GM18502 (cell line): Measurements from ENCODE around the gene UBE2A.

Experiments used
- ATAC-seq: cut with Tn5 transposase; IDR thresholded peaks from one replicate; pipeline ENCODE4 v1.9.1; 2021; ENCODE audit warnings: mild to moderate bottlenecking; ENCODE audit not compliant: unreplicated experiment, poor library complexity

The UBE2A gene

GRCh38 chrX:119574394-119575266 lies at the start of gene UBE2A:
UBE2A (plus strand) TSS chrX:119574563; CDS start chrX:119574712, 149 bp downstream.
- peak; percentile 80 for ATAC-seq

DNA sequence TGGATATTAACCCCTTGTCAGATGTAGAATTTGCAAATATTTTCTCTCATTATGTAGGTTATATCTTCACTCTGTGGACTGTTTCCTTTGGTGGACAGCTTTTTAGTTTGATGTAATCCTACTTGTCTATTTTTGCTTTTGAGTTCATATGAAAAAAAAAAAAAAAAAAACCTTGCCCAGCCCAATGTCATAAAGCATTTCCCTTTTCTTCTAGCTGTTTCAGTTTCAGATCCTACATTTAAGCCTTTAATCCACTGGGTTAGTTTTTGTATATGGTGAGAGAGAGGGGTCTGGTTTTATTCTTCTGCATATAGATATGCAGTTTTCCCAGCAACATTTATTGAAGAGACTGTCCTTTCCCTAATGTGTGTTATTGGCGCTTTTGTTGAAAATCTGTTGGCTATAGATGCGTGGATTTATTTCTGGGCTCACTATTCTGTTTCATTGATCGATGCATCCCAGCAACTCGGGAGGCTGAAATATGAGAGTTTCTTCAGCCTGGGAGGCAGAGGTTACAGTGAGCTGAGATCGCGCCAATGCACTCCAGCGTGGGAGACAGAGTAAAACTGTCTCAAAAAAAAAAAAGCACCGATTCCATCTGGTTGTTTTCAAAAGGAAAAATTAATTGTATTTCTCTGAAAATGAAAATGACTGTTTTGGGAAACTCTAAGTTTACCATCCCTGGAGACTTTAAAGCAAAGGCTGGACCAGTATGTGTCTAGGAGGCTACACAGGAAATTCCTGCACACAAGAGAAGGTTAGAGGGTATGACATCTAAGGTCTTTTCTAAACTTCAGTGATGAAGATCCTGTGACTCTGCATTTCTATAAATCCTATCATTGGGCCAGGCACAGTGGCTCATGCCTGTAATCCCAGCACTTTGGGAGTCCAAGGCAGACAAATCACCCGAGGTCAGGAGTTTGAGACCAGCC lies 44.8 kb upstream of the UBE2A start:
- ATAC-seq, result no peak

GRCh38 chrX:119537487-119537886 lies 36.9 kb upstream of the UBE2A start:
- ATAC-seq, result no peak

DNA sequence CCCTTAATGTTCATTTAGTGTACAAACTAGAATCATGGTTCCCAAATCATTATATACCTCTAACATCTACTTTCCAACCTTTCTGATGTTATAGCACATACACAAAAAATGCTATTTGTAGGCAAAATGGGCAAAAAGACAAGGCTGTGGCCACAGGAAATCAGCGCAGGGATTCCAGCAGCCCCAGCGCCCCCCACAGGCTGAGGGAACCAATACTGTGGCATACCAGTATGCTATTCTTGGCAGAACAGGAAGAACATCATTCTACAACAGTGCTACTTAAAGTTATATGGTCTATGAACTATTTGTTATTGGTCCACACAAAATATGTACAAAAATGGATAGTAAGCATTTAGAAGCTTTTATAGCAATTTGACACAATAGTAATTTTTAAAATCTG lies 34.5 kb upstream of the UBE2A start:
- no peak for ATAC-seq

DNA sequence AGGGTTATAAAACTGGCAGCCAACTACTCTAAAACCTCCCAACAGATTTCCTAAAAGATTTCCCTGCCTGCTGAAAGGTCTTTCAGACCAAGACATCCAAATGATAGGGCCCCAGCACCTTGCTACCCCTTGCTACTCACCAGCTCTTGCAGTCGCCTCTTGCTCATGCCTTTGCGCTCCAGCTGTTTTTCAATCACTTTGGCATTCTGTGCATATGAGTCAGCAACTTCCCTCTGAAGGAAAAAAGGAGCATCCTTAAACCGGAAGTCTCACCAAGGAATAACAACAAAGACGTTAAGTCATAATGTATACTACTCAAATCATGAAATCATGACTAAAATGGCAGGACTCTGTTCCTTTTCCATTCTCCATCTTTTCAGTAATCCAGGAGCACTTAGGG lies 33.2 kb upstream of the UBE2A start:
- ATAC-seq, result no peak

- ATAC-seq, result peak; percentile 74
Measured at GRCh38 chrX:119549327-119550016, 24.9 kb upstream of the UBE2A start.

DNA sequence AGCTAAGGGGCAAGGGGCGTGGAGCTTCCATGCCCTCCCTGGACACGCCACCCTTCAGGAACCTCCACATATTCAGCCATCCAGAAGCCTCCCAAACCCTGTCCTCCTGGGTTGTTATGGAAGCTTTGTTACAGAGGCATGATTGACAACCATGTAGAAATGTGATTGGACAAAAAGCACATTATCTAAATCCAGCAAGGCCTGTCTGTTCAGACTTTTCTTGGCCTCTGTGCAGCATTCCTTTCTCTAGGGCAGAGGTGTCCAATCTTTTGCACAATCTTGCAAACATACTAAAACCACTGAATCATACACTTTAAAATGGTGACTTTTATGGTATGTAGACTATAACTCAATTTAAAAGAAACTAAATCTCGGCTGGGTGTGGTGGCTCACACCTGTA lies 21.9 kb upstream of the UBE2A start:
- no peak for ATAC-seq

GRCh38 chrX:119565107-119565663 lies 9.2 kb upstream of the UBE2A start, which contains the start of gene STEEP1:
STEEP1 (minus strand) TSS chrX:119565409; CDS start chrX:119565355, 54 bp downstream.
- peak; percentile 94 for ATAC-seq

DNA sequence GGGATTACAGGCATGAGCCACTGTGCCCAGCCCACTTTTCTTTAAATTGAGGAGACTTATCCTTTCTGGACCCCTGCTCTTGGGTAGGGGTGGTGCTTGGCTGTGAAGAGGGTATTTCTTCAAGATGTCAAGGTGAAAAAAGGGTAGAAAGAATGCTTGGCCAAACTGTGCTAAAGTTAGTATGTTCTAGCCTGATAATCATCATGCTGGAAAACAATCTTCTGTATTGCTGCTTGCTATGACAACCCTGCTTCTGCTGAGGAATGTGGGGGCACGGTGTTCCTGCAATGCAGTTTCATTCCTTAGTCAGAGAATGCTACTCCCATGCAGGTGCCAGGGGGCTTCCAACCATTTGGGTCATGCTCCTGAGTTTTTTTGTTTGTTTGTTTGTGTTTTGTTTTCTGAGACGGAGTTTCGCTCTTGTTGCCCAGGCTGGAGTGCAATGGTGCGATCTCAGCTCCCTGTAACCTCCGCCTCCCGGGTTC lies 4.0 kb upstream of the UBE2A start:
- no peak for ATAC-seq

- ATAC-seq, result no peak
Measured at GRCh38 chrX:119573222-119573621, 1.1 kb upstream of the UBE2A start.

DNA sequence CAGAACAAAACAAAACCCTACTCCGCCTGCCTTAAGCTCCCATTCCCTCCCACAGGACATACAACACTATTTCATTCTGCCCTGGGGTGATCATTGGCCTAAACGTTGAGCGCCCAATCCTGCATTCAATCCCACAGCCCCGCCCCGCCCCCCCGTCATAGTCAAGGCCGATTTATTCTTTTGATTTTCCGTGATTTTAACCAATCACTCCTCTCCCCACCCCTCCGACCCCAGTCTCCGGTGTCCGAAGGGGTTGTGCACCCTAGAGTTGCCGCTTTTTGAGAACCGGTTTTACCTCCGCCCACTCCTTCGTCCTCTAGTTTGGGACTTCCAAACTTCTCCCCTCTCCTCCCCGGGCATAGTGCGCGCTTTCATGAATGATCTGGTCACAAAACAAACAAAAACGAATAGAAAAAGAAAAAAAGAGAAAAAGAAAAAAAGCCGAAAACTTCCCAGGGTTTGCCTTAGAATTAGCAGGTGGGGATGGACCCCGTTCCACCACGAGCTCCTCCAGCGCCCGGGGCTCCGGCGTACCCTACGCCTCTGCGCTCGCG lies 446 bp upstream of the UBE2A start:
- ATAC-seq, result peak; percentile 29

DNA sequence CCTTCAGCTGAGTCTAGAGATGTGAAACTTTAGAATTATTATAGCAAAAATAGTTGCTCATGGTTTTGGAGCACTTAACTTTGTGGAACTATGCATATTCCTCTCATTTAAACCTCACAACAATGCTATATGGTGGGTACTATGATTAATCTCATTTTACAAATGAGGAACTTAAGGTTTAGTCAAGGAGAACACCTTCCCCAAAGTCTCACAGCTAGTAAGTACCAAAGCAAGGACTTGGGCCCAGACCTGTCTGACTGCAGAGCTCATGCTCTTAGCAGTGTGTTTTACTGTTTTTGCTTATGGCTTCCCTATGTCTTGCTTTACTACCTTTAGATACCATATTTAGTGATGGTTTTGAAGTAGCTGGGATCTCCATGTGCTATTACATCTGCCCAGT lies 5.1 kb downstream of the UBE2A start:
- peak; percentile 42 for ATAC-seq

- no peak for ATAC-seq
Measured at GRCh38 chrX:119583431-119584059, 9.2 kb downstream of the UBE2A start.

DNA sequence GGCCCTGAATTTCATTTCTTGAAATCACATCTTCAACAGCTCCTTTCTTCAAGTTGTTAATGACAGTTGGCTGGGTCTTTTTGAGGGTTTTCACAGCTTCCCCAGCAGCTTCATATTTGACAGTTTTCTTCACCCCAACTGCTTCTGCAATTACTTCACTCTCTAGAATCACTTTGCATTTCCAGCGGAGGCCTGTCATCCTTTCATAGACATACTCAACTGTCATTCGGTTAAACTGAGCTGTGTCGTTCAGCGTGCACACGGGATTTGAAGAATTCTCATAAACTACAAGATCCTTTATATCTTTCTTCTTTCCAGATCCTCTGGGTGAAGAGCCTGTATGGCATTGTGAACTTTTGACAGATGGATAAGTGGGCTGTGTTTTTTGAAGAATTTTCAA lies 15.4 kb downstream of the UBE2A start:
- ATAC-seq, result no peak

- no peak for ATAC-seq
Measured at GRCh38 chrX:119602701-119603255, 28.4 kb downstream of the UBE2A start.

- no peak for ATAC-seq
Measured at GRCh38 chrX:119604766-119605463, 30.6 kb downstream of the UBE2A start.

DNA sequence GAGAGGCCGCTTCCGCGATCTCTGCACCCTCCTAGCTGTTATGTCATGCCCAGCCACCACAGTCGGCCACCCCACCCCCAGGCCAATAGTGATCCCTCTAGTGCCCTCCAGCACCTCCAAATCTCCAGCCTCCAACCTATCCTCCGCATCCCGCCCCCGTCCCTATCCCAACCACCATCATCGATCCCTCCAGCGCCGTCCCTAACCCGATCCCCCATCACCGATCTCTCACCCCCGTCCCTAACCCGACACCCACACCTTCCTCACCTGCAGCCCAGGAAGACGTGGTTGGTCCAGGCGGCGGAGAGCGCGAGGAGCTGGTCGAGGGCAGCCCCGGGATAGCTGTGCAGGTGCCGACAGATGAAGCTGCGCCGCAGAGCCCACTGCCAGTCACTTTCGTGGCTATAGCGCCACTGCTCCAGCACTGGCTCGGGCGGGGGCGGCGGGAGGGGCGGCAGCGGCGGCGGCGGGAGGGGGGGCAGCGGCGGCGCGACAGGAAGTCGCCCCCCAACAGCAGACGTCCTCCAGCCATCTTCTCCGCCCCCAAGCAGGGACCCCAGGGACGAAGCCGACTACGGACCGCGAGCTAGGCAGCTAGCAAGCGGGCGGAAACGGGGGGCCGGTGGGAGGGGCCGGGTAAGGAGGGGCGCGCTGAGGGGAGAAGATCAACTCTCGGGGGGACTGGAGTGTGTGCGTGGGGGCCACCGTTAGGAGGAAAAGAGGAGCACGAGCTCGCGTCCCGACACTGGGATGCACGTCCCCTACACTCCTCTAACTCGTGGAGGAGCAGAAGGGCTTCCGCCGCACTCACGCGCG lies 31.3 kb downstream of the UBE2A start:
- peak; percentile 39 for ATAC-seq
